ENCODE results near the gene KCNQ2. TPM values are rescaled to one million over a fixed set of nuclear protein-coding genes. Genes with fewer than 3 reads are reported as not detected.

The KCNQ2 gene
- total RNA-seq, 1 donor from 2014 or later: not detected

DNA sequence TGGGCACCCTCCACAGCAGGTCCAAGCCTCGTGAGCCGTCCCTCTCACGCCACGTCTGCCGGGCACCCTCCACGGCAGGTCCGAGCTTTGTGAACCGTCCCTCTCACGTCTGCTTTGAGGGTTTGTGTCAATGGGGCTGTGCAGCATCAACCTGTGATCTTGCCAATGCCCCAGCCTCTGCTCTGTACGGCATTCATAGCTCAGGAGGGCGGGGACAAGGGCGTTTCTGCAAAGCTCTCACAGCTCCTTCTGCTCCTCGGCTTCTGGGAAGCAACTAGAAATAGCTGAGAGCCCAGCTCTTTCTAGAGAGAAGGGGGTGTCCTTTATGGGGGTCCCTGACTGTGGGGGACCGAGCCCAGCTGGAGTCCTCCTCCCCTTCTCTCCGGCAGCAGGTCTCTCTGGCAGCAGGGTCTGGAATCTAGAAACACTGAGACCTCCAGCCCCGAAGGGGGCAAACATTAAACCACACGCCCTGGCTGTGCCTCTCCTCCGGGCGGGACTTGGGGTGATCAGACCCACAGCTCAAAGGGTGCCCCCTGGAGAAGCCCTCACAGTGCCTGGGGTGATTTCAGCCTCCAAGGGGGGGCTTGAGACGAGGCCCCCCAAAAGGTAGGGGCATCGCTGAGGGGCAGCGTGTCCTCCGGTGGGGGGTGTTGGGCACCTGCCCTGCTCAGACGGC is 70.1 kb downstream of the KCNQ2 start:
- FAIRE-seq (no peak), DNase-seq (ENCODE audit: low read depth) (no peak)
- TF ChIP-seq, protein P1, sequence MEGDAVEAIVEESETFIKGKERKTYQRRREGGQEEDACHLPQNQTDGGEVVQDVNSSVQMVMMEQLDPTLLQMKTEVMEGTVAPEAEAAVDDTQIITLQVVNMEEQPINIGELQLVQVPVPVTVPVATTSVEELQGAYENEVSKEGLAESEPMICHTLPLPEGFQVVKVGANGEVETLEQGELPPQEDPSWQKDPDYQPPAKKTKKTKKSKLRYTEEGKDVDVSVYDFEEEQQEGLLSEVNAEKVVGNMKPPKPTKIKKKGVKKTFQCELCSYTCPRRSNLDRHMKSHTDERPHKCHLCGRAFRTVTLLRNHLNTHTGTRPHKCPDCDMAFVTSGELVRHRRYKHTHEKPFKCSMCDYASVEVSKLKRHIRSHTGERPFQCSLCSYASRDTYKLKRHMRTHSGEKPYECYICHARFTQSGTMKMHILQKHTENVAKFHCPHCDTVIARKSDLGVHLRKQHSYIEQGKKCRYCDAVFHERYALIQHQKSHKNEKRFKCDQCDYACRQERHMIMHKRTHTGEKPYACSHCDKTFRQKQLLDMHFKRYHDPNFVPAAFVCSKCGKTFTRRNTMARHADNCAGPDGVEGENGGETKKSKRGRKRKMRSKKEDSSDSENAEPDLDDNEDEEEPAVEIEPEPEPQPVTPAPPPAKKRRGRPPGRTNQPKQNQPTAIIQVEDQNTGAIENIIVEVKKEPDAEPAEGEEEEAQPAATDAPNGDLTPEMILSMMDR (IDR thresholded peaks at IDR 0.05; ENCODE audit: insufficient read depth, low read length, severe bottlenecking): no peak
- no peaks in the 10 kb centered on the region for H3K27me3 ChIP-seq (ENCODE audit: control insufficient read depth, insufficient read depth, low read length)
- H3K36me3 ChIP-seq (ENCODE audit: control insufficient read depth, insufficient read depth, low read length): no peaks in the 10 kb centered on the region
- no peak overlapping the region for H3K4me3 ChIP-seq (ENCODE audit: low read depth, low read length)

DNA sequence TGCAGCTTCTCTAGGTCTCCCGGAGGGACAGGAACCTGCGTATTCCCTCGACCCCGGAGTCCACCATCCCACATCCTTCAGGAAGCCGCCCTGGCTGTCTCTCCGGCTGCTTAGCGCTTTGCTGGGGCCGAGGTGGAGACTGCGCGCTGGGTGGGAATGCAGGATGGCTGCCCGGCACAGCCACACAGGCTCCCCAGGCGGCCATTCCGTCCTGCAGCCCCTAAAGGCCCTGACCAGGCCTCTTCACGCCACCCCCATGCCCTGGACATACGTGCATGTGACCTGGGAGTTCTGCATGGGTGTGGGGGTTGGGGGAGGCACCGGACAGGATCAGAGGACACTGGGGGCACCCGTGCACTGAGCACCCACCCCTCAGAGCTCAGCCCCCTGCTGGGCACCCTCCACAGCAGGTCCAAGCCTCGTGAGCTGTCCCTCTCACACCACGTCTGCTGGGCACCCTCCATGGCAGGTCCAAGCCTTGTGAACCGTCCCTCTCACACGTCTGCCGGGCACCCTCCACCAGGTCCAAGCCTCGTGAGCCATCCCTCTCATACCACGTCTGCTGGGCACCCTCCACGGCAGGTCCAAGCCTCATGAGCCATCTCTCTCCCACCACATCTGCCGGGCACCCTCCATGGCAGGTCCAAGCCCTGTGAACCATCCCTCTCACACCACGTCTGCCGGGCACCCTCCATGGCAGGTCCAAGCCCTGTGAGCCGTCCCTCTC is 70.9 kb downstream of the KCNQ2 start:
- FAIRE-seq (no peak), DNase-seq (ENCODE audit: low read depth) (no peak)
- Histone ChIP-seq H3K27me3 (ENCODE audit: control insufficient read depth, insufficient read depth, low read length) (no peaks in the 10 kb centered on the region), H3K36me3 (ENCODE audit: control insufficient read depth, insufficient read depth, low read length) (no peaks in the 10 kb centered on the region), H3K4me3 (ENCODE audit: low read depth, low read length) (no peak overlapping the region)
- TF ChIP-seq, protein P1 (IDR thresholded peaks at IDR 0.05; ENCODE audit: insufficient read depth, low read length, severe bottlenecking): no peak

DNA sequence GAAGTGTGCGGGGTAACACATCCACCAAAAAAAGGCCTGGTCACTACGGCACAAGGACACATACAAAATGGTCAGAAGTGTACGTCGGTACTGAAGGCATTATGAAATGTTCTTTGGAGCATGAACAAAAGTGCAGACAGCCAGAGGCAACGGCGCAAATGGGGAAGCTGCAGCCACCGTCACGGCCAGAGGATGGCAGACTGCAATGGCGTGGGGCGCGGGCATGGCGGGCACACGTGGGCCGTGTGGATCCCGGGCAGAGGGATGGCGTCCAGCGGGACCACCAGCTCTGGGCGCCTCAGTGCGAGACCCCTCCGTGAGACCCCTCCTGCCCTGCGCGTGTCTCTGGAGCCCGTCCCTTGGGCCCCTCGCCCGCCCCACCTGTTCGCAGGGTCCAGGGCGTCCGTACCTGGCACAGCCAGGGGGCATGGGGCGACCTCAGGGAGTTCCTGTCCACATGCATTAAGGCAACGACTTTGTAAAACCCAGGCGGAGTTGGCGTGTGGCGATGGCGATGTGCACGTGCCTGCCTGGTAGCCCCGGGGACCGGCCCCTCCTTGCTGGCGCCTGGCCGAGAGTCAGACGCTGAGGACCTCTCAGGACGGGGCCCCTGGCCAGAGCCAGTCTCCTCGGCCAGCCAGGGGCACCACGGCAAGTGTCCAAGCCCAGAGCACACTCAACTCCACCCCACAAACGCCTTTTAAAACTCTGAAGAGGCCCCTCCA is 71.8 kb downstream of the KCNQ2 start:
- Histone ChIP-seq H3K27me3 (ENCODE audit: control insufficient read depth, insufficient read depth, low read length) (no peaks in the 10 kb centered on the region), H3K4me3 (ENCODE audit: low read depth, low read length) (no peak overlapping the region), H3K36me3 (ENCODE audit: control insufficient read depth, insufficient read depth, low read length) (no peaks in the 10 kb centered on the region)
- no peak for FAIRE-seq
- TF ChIP-seq, protein P1 (IDR thresholded peaks at IDR 0.05; ENCODE audit: insufficient read depth, low read length, severe bottlenecking): no peak
- DNase-seq (ENCODE audit: low read depth): no peak

DNA sequence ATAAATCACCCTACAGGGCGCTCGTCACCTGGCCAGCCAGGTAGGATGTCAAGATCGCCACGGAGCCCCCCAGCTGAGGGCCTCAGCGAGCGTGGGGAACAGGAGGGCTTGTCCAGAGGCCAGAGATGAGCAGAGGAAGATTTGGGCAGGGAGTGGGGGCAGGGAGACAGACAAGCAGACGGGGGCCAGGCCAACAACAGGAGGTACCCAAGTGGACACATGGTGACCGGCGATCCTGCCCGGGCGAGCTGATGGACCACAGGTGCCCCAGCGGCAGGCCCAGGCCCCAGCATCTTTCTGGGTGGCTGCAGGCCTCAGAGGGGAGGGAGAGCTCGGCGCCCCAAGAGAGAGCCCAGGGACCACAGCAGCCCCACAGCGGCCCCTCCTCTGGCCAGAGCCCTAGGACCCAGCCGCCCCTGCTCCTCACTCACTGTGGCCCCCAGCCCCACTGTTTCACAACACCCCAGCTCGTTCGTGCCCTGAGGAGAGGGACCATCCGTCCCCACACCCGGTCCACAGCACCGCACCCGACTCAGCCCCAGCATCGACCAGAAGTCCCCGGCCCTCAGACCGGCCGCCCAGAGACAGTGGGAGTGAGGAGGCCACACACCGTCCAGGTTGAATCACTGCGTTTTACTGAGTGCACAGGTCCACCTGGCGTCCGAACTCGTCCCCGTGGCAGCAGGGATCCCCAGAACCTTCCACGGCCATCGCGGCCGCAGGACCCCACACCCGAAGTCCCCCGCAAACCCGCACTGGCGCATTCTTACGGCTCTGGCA is 72.7 kb downstream of the KCNQ2 start:
- Histone ChIP-seq H3K4me3 (ENCODE audit: low read depth, low read length) (no peak overlapping the region), H3K36me3 (ENCODE audit: control insufficient read depth, insufficient read depth, low read length) (no peaks in the 10 kb centered on the region), H3K27me3 (ENCODE audit: control insufficient read depth, insufficient read depth, low read length) (no peaks in the 10 kb centered on the region)
- TF ChIP-seq, protein P1 (IDR thresholded peaks at IDR 0.05; ENCODE audit: insufficient read depth, low read length, severe bottlenecking): no peak
- FAIRE-seq: no peak
- DNase-seq (ENCODE audit: low read depth): no peak

DNA sequence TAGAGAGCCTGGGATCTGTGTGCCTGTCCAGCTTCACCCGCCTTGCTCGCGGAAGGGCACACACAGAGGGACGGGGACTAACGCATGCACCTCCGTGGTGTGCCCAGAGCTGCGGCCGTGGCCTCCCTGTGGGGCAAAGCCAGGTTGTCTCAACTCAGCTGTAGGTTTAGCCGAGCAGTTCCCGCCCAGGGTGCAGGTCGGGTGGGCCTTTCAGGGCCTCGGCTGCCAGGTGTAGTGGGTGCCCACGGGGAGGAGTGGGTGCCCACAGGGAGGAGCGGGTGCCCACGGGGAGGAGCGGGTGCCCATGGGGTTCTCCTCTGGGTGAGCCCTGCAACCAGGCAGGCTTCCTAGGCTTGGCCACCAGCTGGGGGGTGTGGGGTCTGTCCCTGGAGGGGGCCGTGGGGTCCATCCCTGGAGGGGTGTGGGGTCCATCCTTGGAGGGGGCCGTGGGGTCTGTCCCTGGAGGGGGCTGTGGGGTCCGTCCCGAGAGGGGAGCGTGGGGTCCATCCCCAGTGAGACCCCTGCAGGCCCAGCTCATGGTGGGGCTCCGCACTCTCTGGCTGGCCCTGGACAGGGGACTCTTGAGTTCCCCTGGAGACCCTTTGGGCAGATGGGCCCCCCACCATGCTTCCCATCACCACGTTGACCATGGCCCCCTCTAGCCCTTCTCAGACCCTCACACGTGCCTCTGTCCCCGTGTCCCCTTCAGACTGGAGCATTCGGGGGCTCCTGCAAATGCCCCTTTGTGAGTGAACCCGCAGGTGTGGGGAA is 73.5 kb downstream of the KCNQ2 start:
- TF ChIP-seq, protein P1 (IDR thresholded peaks at IDR 0.05; ENCODE audit: insufficient read depth, low read length, severe bottlenecking): no peak
- DNase-seq (ENCODE audit: low read depth) (no peak), FAIRE-seq (no peak)
- Histone ChIP-seq H3K27me3 (ENCODE audit: control insufficient read depth, insufficient read depth, low read length) (no peaks in the 10 kb centered on the region), H3K4me3 (ENCODE audit: low read depth, low read length) (no peak overlapping the region), H3K36me3 (ENCODE audit: control insufficient read depth, insufficient read depth, low read length) (no peaks in the 10 kb centered on the region)

Data from bronchial epithelial cell (primary cell).